ENCODE measurements around the gene ZSWIM1.
A peak's percentile ranks its signal among the peaks of the same experiment; 100 is the strongest.
"Not testable (repeated sequence)": the region's sequence is repeated elsewhere in the genome, so short reads cannot be mapped to it uniquely, and the experiment has no call there.

The ZSWIM1 gene

GRCh38 chr20:45919542-45920399, 38.7 kb downstream of the ZSWIM1 start:
- in situ Hi-C loops (cut with HindIII; ENCODE audit: low pct_ligation_motif_present, low pct_unique_long_range_greater_than_20kb, low sequenced_read_pairs), result no loop called here
- no peak for DNase-seq

GRCh38 chr20:45920462-45921336, 39.7 kb downstream of the ZSWIM1 start:
- DNase-seq, result no peak
- in situ Hi-C loops (cut with HindIII; ENCODE audit: low pct_ligation_motif_present, low pct_unique_long_range_greater_than_20kb, low sequenced_read_pairs), result no loop called here

- DNase-seq, result no peak
- in situ Hi-C loops (cut with HindIII; ENCODE audit: low pct_ligation_motif_present, low pct_unique_long_range_greater_than_20kb, low sequenced_read_pairs), result no loop called here
Observed at GRCh38 chr20:45921337-45922189, 40.5 kb downstream of the ZSWIM1 start.

- DNase-seq, result no peak
- in situ Hi-C loops (cut with HindIII; ENCODE audit: low pct_ligation_motif_present, low pct_unique_long_range_greater_than_20kb, low sequenced_read_pairs), result no loop called here
Observed at GRCh38 chr20:45924391-45925261, 43.6 kb downstream of the ZSWIM1 start.

- in situ Hi-C loops (cut with HindIII; ENCODE audit: low pct_ligation_motif_present, low pct_unique_long_range_greater_than_20kb, low sequenced_read_pairs), result no loop called here
- no peak for DNase-seq
Observed at GRCh38 chr20:45925821-45926506, 44.9 kb downstream of the ZSWIM1 start.

GRCh38 chr20:45926731-45927070, 45.7 kb downstream of the ZSWIM1 start:
- no peak for DNase-seq
- in situ Hi-C loops (cut with HindIII; ENCODE audit: low pct_ligation_motif_present, low pct_unique_long_range_greater_than_20kb, low sequenced_read_pairs), result no loop called here

GRCh38 chr20:45927071-45927878, 46.2 kb downstream of the ZSWIM1 start:
- in situ Hi-C loops (cut with HindIII; ENCODE audit: low pct_ligation_motif_present, low pct_unique_long_range_greater_than_20kb, low sequenced_read_pairs), result no loop called here
- DNase-seq, result no peak

- in situ Hi-C loops (cut with HindIII; ENCODE audit: low pct_ligation_motif_present, low pct_unique_long_range_greater_than_20kb, low sequenced_read_pairs); DNase-seq: not testable (repeated sequence)
Observed at GRCh38 chr20:45931680-45932079, 50.7 kb downstream of the ZSWIM1 start.

- peak; percentile 77 for DNase-seq
- in situ Hi-C loops (cut with HindIII; ENCODE audit: low pct_ligation_motif_present, low pct_unique_long_range_greater_than_20kb, low sequenced_read_pairs), result no loop called here
Observed at GRCh38 chr20:45933266-45934045, 52.4 kb downstream of the ZSWIM1 start.

GRCh38 chr20:45934046-45934585, 53.1 kb downstream of the ZSWIM1 start:
- DNase-seq, result peak; percentile 27
- in situ Hi-C loops (cut with HindIII; ENCODE audit: low pct_ligation_motif_present, low pct_unique_long_range_greater_than_20kb, low sequenced_read_pairs), result no loop called here

Data from ACHN (cell line).